AG20443 (cell line): ENCODE results near the gene TDRD10.

Source experiments
- DNase-seq: peaks from one replicate; pipeline ENCODE4 v3.0.0; 2012; ENCODE audit warnings: low spot score, mixed read lengths

Gene TDRD10

DNA sequence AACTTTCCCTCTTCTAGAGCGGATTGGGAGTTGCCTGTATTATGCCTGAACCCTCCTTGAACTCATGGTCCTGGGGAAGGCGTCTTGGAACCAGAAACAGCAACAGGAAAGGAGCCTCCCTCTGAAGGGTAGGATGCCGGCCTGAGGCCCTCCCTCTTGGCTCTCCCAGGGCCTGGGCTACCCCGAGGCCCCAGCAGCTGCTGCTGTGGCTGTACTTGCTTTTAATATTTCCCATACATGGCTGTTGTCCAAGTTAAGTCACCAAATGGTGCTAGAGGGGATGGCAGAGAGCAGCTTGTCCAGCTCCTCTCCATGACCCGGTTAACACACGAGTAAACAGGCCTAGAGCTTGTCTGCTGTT lies 76.0 kb downstream of the TDRD10 start:
- DNase-seq = no peak

GRCh38 chr1:154579374-154579773 lies 77.4 kb downstream of the TDRD10 start:
- no peak for DNase-seq

- no peak for DNase-seq
These were observed 79.7 kb downstream of the TDRD10 start for GRCh38 chr1:154581766-154582165.

- no peak for DNase-seq
These were observed 80.9 kb downstream of the TDRD10 start for GRCh38 chr1:154582885-154583284.

GRCh38 chr1:154583773-154584172 lies 81.8 kb downstream of the TDRD10 start:
- DNase-seq = no peak

- no peak for DNase-seq
These were observed 82.4 kb downstream of the TDRD10 start for GRCh38 chr1:154584267-154584994.

GRCh38 chr1:154586231-154586630 lies 84.2 kb downstream of the TDRD10 start:
- DNase-seq = no peak

- DNase-seq = no peak
These were observed 84.6 kb downstream of the TDRD10 start for GRCh38 chr1:154586641-154587040.

- no peak for DNase-seq
These were observed 87.8 kb downstream of the TDRD10 start for GRCh38 chr1:154589780-154590179.

DNA sequence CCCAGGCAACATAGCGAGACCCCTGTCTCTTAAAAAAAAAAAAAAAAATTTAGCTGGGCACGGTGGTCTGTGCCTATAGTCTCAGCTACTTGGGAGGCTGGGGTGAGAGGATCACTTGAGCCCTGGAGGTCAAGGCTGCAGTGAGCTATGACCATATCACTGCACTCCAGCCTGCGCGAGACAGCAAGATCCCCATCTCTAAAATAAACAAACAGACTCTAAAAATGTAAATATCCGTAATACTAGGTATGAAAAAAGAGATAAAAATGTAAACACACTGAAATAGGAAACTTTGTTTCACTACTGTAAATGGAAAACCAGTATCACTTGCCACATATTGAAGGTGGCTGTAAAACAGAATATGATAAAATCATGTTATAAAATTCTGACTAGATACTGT lies 88.7 kb downstream of the TDRD10 start:
- no peak for DNase-seq

DNA sequence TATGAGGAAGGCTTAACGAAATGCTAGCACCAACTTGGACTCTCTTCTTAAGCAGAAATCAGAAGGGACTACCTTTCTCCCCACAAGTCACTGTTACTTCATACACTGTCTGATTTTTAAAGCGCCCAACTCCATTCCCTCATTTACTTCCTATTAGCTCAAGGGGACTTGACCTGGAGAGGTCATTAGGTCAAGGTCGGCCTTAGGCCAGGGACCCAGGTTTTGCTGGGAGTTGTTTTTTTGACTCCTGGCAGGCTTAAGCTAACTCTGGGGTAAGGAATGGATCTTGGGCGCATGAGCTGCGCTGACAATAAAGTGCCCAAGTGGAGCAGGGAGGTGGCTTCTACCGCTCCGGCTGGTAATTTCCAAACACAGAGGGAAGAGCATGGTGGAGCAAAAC lies 89.2 kb downstream of the TDRD10 start:
- no peak for DNase-seq

- no peak for DNase-seq
These were observed 91.4 kb downstream of the TDRD10 start for GRCh38 chr1:154593390-154593789.

DNA sequence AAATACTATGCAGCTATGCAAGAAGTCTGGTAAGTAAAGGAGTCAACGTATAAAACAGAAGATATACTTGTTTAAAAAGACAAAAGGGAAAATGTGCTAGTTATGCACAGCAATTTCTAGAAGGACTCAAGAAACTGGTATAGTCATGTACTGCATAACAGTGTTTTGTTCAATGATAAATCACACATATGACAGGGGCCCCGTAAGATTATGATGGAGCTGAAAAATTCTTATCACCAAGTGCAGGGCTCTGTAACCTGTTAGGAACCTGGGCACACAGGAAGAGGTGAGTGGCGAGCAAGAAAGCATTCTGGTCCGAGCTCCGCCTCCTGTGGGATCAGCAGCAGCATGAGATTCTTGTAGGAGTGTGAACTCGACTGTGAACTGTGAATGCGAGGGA lies 92.8 kb downstream of the TDRD10 start:
- no peak for DNase-seq

GRCh38 chr1:154595621-154596020 lies 93.6 kb downstream of the TDRD10 start:
- no peak for DNase-seq
